Small intestine (tissue), 7 donors: ENCODE data around the gene VWA5A. TPM values are rescaled to one million over a fixed set of nuclear protein-coding genes. Genes with fewer than 3 reads are reported as not detected.

Experiments
- DNase-seq, 2 donors: peaks; one replicate each; pipeline versions ENCODE4 v3.0.0 to v3.0.0-alpha.2; 2013
- FAIRE-seq: peaks from 2 replicates; lab custom pipeline; 2012; peaks lifted over from hg19 to GRCh38; lab: Jason Lieb, UNC
- H3K27ac ChIP-seq, 3 donors: one replicate each; pipeline ENCODE4 v1.5.1; 2013; ENCODE audit warnings: low read length in 2 of 3, mild to moderate bottlenecking in 2 of 3, control low read depth in 1 of 3, inconsistent platforms in 1 of 3, low read depth in 1 of 3, moderate library complexity in 1 of 3
- H3K27me3 ChIP-seq, 3 donors: one replicate each; pipeline ENCODE4 v1.6.1; 2013; ENCODE audit warnings: low read length in 3 of 3, inconsistent platforms in 1 of 3; ENCODE audit not compliant: control insufficient read depth in 3 of 3, insufficient read depth in 3 of 3
- H3K36me3 ChIP-seq, 3 donors: one replicate each; pipeline ENCODE4 v1.6.1; 2013; ENCODE audit warnings: low read length in 3 of 3, inconsistent platforms in 1 of 3, low read depth in 1 of 3, mild to moderate bottlenecking in 1 of 3, moderate library complexity in 1 of 3; ENCODE audit not compliant: control insufficient read depth in 3 of 3, insufficient read depth in 2 of 3
- H3K4me1 ChIP-seq, 3 donors: one replicate each; pipeline ENCODE4 v1.6.1; 2013; ENCODE audit warnings: low read length in 2 of 3, inconsistent platforms in 1 of 3, low read depth in 1 of 3, mild to moderate bottlenecking in 1 of 3, moderate library complexity in 1 of 3; ENCODE audit not compliant: control insufficient read depth in 3 of 3, insufficient read depth in 2 of 3
- H3K4me3 ChIP-seq, 3 donors: one replicate each; pipeline ENCODE4 v1.5.1; 2013; ENCODE audit warnings: low read length in 3 of 3, control low read depth in 1 of 3, inconsistent platforms in 1 of 3, low read depth in 1 of 3, mild to moderate bottlenecking in 1 of 3, moderate library complexity in 1 of 3
- H3K9me3 ChIP-seq, 2 donors: one replicate each; pipeline ENCODE4 v1.6.1; 2013; ENCODE audit warnings: low read depth in 1 of 2, low read length in 1 of 2; ENCODE audit not compliant: control insufficient read depth in 2 of 2, insufficient read depth in 1 of 2
- WGBS, 3 donors: extraction: QIAGEN DNeasy Blood & Tissue Kit; methylation state at CpG; one replicate each; pipeline ENCODE4 v1.1.7; 2013; 5-methylcytosine and 5-hydroxymethylcytosine counted together
- polyA plus RNA-seq, 4 donors: library from polyadenylated mRNA; stranded (reverse) in 3 of 4; unstranded in 1 of 4; fragments of 200-250 nt in 3 of 4; fragments of 120-200 nt in 1 of 4; gene quantifications; one replicate each; pipeline versions ENCODE4 v1.2.1 to v1.2.3, GENCODE V29; 2013
- donor health status: healthy with polysubstance abuse.
- donor health status: control.
- donor health status: control.
- donor health status: Bipolar disorder and iron deficiency.
- donor health status: healthy.

Gene VWA5A
- polyA plus RNA-seq, 4 donors: 21.9 to 38.2 (median 28.7) TPM

DNA sequence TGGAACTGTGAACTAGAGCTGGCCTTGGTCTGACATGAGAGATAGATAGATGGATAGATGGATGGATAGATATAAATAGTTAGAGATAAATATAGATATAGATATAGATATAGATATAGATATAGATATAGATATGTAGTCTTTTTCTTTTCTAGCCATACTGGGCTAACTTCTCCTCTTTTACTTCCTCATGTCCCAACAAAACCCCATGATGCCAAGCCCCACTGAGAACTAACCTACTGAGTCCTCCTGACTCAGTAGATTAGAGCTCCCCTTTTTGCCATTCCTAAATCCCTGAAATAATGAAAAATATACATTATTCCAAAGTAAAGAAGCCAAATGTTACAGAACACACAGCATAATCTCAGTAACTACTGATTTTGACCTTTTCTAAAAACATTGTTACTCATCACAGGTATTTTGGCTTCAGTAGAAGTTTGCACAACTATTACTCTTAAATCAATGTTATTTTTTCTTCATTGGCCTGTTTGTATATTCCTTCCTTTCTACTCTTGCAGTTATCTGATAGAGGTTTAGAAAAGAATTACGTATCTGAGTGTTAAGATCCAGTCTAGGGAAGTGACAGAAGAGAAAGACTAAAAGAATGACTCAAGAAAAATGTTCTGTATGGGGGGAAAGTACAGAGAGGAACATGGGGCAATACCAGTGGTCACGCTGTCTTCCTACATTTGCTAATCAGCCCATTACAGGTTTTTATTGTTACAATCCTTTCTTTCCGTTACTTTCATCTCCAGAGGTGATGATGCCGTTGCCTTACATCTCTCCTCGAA lies 61.9 kb downstream of the VWA5A start:
- Histone ChIP-seq H3K4me1 (no peaks in the 10 kb centered on the region), H3K36me3 (no peaks in the 10 kb centered on the region), H3K27me3 (no peaks in the 10 kb centered on the region), H3K27ac (no peak overlapping the region), H3K4me3 (no peak overlapping the region), H3K9me3 (no peaks in the 10 kb centered on the region)
- DNase-seq (no peak), FAIRE-seq (no peak)
- WGBS, 3 donors: 74 to 82% (median 75%) methylated on average over 5 of the region's 5 CpGs

DNA sequence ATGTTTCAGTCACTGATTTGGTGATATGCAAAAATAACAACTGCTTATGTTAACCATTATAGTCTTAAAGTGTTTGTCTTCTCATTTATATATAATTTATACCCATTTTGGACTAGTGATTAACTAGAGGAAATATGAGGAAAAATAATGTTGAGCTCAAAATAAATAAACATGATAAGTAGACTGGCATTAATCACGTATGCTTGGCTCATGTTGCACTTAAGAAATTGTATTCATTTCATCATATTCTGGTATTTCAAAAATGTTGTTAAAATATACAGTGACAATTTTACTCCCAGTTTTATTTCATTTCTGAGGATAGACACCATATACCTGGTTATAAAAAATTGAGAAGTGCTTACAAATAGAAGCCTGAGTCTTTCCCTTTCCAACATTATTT lies 64.1 kb downstream of the VWA5A start:
- H3K9me3 ChIP-seq: no peaks in the 10 kb centered on the region
- FAIRE-seq: no peak
- no peak overlapping the region for H3K27ac ChIP-seq
- no peak overlapping the region for H3K4me3 ChIP-seq
- WGBS, 3 donors: 39 to 45% (median 41%) methylated on average over 1 of the region's 1 CpG
- no peaks in the 10 kb centered on the region for H3K27me3 ChIP-seq
- DNase-seq: no peak
- H3K36me3 ChIP-seq: no peaks in the 10 kb centered on the region
- no peaks in the 10 kb centered on the region for H3K4me1 ChIP-seq

DNA sequence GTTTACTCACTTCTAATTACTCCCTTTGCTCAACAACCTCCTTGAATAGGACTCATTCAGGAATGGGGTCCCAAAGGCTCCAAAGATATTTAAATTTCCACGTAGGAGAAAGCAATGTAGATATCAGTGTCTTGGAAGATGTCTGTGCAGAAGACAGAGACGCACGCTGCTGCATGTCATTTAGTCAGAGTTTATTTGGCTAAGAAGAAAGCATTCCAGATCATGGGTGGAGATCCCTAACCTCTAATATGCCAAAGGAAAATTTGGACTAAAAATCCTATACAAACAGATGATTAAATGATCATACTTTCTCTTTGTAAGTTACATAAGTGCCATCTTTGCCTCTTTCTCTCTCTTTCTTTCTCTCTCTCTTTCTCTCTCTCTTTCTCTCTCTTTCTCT lies 67.8 kb downstream of the VWA5A start, which contains the start of gene OR10D3:
OR10D3 (plus strand) TSS at position 278 of the 400 bp plus-strand sequence. CDS start 1,925 bp downstream, outside the sequence.
- no peak for DNase-seq
- Histone ChIP-seq H3K4me1 (no peaks in the 10 kb centered on the region), H3K27me3 (no peaks in the 10 kb centered on the region), H3K36me3 (no peaks in the 10 kb centered on the region), H3K27ac (no peak within 1 kb of the TSS), H3K9me3 (no peaks in the 10 kb centered on the region), H3K4me3 (no peak within 1 kb of the TSS)
- 26 to 35% (median 27%) methylated on average over 3 of the region's 3 CpGs for WGBS, 3 donors
- no peak for FAIRE-seq

DNA sequence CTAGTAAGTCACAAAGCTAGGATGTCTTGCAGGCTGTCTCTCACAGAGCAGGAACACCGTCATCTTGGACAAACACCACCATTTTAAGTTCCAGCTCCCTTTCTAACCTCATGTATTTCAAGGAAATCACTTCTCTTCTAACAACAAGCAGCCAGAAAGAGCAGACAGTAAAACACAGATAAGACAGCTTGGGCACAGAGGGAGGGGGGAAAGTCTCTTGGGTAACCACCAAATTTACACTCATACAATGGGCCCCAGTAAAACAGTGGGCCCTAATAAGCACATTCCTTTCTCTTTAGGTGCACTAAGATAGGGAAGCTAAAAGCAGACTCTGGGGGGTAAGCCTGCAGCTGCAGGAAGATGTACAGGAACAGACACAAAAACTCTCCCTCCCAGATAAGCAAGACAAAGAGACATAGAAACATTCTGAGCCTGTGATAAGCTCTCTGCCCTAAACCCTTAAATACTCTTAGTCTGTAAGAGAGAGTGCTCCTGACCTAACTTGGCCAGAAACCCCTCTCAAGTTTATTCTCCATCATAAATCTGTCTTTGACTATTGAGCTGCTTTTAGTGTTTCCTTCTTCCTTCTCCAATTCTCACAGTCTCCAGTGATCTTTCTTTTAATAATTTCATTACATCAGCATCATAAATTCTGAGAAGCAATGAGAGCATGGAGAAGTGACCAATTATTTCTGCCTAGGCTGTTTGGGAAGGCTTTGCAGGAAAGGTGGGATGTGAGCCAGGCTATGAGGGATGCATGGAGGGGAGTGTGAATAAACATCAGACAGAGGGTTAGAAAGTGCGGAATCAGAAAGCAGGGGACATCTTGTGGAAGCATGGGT lies 75.3 kb downstream of the VWA5A start:
- DNase-seq: no peak
- no peak for FAIRE-seq

DNA sequence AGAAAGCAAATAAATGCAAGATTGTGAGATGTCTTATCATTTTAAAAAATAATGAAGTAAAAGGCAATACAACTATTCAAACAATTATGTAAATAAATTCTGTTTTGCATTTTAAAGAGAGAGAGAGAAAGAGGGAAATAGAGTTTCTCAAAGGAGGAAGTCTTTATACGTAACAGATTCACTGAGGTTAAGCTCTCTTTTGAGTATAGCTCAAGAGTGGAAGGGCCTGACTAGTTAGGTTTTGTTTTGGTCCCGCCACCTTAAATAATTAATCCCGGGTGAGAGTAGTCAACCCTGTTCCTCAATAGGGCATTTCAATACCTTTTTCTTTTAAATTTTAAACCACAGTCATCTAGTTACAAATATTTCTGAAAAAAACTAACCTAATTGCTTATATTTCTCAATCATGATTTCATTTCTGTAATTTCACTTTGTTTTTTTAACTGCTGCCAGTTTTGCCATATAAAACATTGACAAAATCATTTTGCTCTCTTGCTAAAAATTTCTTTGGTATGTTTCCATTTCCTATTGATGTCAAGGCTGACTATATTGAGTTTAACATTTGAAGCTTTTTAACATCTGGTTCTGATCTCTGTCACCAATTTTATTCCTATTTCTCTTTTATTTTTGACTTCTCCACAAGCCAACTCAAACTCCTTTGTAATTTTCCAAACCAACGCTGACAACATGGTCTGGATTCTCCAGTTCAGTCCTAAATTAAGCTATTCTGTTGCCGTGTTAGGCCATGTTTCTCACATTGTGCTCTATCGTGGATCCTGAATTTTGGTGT lies 78.2 kb downstream of the VWA5A start:
- FAIRE-seq (no peak), DNase-seq (no peak)
- H3K4me1 ChIP-seq: peaks cover 0 to 4% (median 0%) of the 10 kb centered on the region in 3 donors
- peak overlapping the region in 1 of 3 donors; percentile 20 for H3K27ac ChIP-seq
- peaks cover 0 to 3% of the 10 kb centered on the region in 2 donors for H3K9me3 ChIP-seq
- H3K4me3 ChIP-seq: no peak overlapping the region
- no peaks in the 10 kb centered on the region for H3K36me3 ChIP-seq
- no peaks in the 10 kb centered on the region for H3K27me3 ChIP-seq
- WGBS, 3 donors: 73 to 78% (median 78%) methylated on average over 6 of the region's 6 CpGs

More for the DNA sequence above, 75.3 kb downstream of the VWA5A start:
- Histone ChIP-seq H3K4me1 (peaks cover 0 to 4% (median 0%) of the 10 kb centered on the region in 3 donors), H3K4me3 (no peak overlapping the region), H3K9me3 (no peaks in the 10 kb centered on the region), H3K36me3 (no peaks in the 10 kb centered on the region), H3K27me3 (no peaks in the 10 kb centered on the region), H3K27ac (no peak overlapping the region)
- WGBS, 3 donors: 76 to 82% (median 77%) methylated on average over 2 of the region's 2 CpGs

DNA sequence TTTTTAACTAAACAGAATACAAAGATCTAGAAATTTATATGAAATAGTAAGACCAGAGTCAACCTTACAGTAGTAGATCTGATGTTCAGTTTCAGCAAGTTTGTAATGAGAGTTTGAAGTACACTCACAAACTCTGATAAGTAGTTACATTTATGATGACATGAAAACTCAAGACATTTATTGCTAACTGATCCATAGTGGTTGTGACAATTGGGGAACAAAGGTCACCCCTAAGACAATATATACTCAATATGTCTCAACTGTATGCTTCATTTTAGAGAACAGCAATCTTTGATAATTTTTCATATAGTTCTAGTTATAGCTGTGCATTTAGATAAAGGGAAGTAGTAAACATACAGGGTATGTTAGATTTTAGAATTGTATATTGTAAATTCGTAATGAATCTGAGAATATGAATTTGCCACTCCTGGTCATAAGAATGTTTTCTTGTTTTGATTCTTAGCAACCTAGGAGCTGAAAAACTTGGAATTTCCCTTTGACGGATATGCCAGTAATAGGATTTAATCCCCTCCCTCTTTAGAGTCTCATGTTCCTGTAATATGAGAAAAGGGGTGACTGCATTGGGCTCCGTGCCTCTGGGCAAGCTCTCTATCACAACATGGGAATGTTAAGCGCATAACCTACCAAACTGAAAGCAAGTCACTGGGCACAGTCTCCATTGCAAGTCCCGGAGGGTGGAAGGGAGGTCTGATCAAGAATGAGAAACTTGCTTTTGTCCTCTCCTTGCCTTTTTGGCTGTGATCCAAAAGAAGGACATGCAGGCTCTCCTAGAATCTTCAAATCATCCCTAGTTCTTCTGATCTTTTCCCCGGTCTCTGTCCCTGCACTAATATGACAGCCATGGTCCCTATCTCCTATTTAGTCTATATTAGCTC lies 79.3 kb downstream of the VWA5A start:
- peaks cover 0 to 4% (median 0%) of the 10 kb centered on the region in 3 donors for H3K4me1 ChIP-seq
- peaks cover 0 to 3% of the 10 kb centered on the region in 2 donors for H3K9me3 ChIP-seq
- peak; percentile 55 to 81 for DNase-seq
- no peaks in the 10 kb centered on the region for H3K36me3 ChIP-seq
- H3K27me3 ChIP-seq: peaks cover 0 to 3% (median 0%) of the 10 kb centered on the region in 3 donors
- H3K4me3 ChIP-seq: peak overlapping the region in 1 of 3 donors; percentile 8
- H3K27ac ChIP-seq: peak overlapping the region in 1 of 3 donors; percentile 8
- FAIRE-seq: no peak
- 17 to 54% (median 44%) methylated on average over 6 of the region's 6 CpGs for WGBS, 3 donors

DNA sequence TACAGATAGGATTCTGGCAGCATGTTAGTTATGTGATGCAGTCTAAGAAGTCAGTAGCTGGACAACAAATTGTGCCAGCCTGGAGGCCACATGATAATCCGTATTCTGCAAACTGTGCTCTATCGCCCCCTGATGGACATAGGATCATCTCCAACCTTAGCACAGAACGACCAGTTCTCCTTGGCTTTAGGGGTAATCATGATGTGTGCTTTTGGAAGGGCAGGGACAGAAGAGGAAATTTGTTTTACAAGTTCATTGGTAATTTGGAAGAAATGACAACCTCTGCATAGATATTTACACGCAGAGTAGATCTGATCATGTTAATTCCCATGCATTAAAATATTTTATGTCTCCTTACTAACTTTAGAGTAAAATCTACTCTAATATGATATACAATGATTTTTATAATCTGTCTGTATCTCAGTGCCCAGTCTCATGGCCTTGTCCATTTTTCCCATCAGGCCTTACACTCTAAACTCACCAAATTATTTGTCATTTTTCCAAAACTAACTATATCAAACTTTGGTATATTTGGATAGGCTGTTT lies 80.0 kb downstream of the VWA5A start:
- no peak overlapping the region for H3K27ac ChIP-seq
- H3K27me3 ChIP-seq: peaks cover 0 to 3% (median 0%) of the 10 kb centered on the region in 3 donors
- no peak for FAIRE-seq
- peak overlapping the region in 1 of 3 donors; percentile 8 for H3K4me3 ChIP-seq
- H3K9me3 ChIP-seq: peaks cover 0 to 3% of the 10 kb centered on the region in 2 donors
- 7 to 23% (median 20%) methylated on average over 4 of the region's 4 CpGs for WGBS, 3 donors
- DNase-seq: peak; percentile 75 to 82
- no peaks in the 10 kb centered on the region for H3K36me3 ChIP-seq
- peaks cover 0 to 4% (median 0%) of the 10 kb centered on the region in 3 donors for H3K4me1 ChIP-seq
